Suprapubic skin (tissue), 4 donors: Measurements from ENCODE around the gene TMEM253. TPM values are rescaled to one million over a fixed set of nuclear protein-coding genes. Genes with fewer than 3 reads are reported as not detected.

Source experiments
- DNase-seq, 2 donors: peaks; one replicate each; pipeline ENCODE4 v3.0.0-alpha.2; 2019; ENCODE audit warnings: low spot score in 2 of 2
- H3K27ac ChIP-seq: fragments of 200-600 bp; sonication (generic); one replicate; pipeline ENCODE4 v1.5.1; 2019
- H3K27me3 ChIP-seq: fragments of 200-600 bp; sonication (generic); one replicate; pipeline ENCODE4 v1.5.1; 2019
- H3K36me3 ChIP-seq: fragments of 200-600 bp; sonication (generic); one replicate; pipeline ENCODE4 v1.5.1; 2019
- H3K4me1 ChIP-seq: fragments of 200-600 bp; sonication (generic); one replicate; pipeline ENCODE4 v1.5.1; 2019
- H3K4me3 ChIP-seq: fragments of 200-600 bp; sonication (generic); one replicate; pipeline ENCODE4 v1.5.1; 2019; ENCODE audit warnings: mild to moderate bottlenecking
- H3K9me3 ChIP-seq: fragments of 200-600 bp; sonication (generic); one replicate; pipeline ENCODE4 v1.5.1; 2019
- CTCF ChIP-seq, 2 donors: fragments of 200-600 bp in 1 of 2; fragments of 450-650 bp in 1 of 2; sonication (generic) in 1 of 2; IDR thresholded peaks; one replicate each; pipeline ENCODE4 v1.5.1; 2016 to 2019; ENCODE audit warnings: antibody characterized with exemption in 2 of 2, mild to moderate bottlenecking in 1 of 2, moderate library complexity in 1 of 2
- EP300 ChIP-seq: sonication (generic); formaldehyde crosslinking; IDR thresholded peaks from one replicate; pipeline ENCODE4 v1.6.1; 2017; ENCODE audit warnings: antibody characterized with exemption
- POLR2A ChIP-seq, 2 donors: fragments of 450-650 bp; IDR thresholded peaks; one replicate each; pipeline ENCODE4 v1.6.1; 2017; ENCODE audit warnings: antibody characterized with exemption in 2 of 2, mild to moderate bottlenecking in 2 of 2, moderate library complexity in 2 of 2
- POLR2AphosphoS5 ChIP-seq, 3 donors: sonication (generic); formaldehyde crosslinking; IDR thresholded peaks; one replicate each; pipeline ENCODE4 v1.6.1; 2017; ENCODE audit warnings: antibody characterized with exemption in 3 of 3
- WGBS: methylation state at CpG from one replicate; pipeline ENCODE4 v1.1.5; 2018; 5-methylcytosine and 5-hydroxymethylcytosine counted together
- total RNA-seq, 4 donors: library from RNA; depleted of rRNA; stranded (reverse); fragments of >200 nt; gene quantifications; one replicate each; pipeline ENCODE4 v1.1.0, GENCODE V29; 2016

The TMEM253 gene
- total RNA-seq, 4 donors from 2014 or later: 0.53 to 2.0 (median 0.83) TPM; not detected in 1

- DNase-seq: no peak
- Histone ChIP-seq H3K36me3 (no peaks in the 10 kb centered on the region), H3K4me3 (no peak overlapping the region), H3K9me3 (no peaks in the 10 kb centered on the region), H3K4me1 (peaks cover 3% of the 10 kb centered on the region), H3K27ac (no peak overlapping the region), H3K27me3 (no peaks in the 10 kb centered on the region)
- TF ChIP-seq EP300: no peak
- TF ChIP-seq POLR2A (IDR thresholded peaks at IDR 0.05): no peak
- no peak for TF ChIP-seq POLR2AphosphoS5 (IDR thresholded peaks at IDR 0.05)
- TF ChIP-seq CTCF (IDR thresholded peaks at IDR 0.05): no peak
- WGBS: 57% methylated on average over 5 of the region's 5 CpGs
Measured at GRCh38 chr14:21055432-21056117, 45.3 kb upstream of the TMEM253 start.

- H3K4me1 ChIP-seq: peaks cover 3% of the 10 kb centered on the region
- TF ChIP-seq EP300 (no peak), CTCF (IDR thresholded peaks at IDR 0.05) (no peak), POLR2A (IDR thresholded peaks at IDR 0.05) (no peak), POLR2AphosphoS5 (IDR thresholded peaks at IDR 0.05) (no peak)
- no peak overlapping the region for H3K27ac ChIP-seq
- H3K36me3 ChIP-seq: no peaks in the 10 kb centered on the region
- 72% methylated on average over 10 of the region's 10 CpGs for WGBS
- no peaks in the 10 kb centered on the region for H3K27me3 ChIP-seq
- no peak for DNase-seq
- H3K4me3 ChIP-seq: no peak overlapping the region
- H3K9me3 ChIP-seq: no peaks in the 10 kb centered on the region
Measured at GRCh38 chr14:21056520-21057163, 44.2 kb upstream of the TMEM253 start.

- Histone ChIP-seq H3K27ac (no peak within 1 kb of the TSS), H3K9me3 (no peaks in the 10 kb centered on the region), H3K36me3 (no peaks in the 10 kb centered on the region), H3K4me3 (no peak within 1 kb of the TSS), H3K27me3 (no peaks in the 10 kb centered on the region), H3K4me1 (peaks cover 3% of the 10 kb centered on the region)
- no peak for DNase-seq
- WGBS: 71% methylated on average over 8 of the region's 8 CpGs
- TF ChIP-seq CTCF (IDR thresholded peaks at IDR 0.05) (no peak), POLR2AphosphoS5 (IDR thresholded peaks at IDR 0.05) (no peak), POLR2A (IDR thresholded peaks at IDR 0.05) (no peak), EP300 (no peak)
Measured at GRCh38 chr14:21057803-21058675, 42.8 kb upstream of the TMEM253 start, which contains the start of gene RNASE8. TSS of gene RNASE8 (plus strand) at chr14:21057822. CDS start at chr14:21057893, 71 bp downstream.

GRCh38 chr14:21058903-21059302 lies 42.0 kb upstream of the TMEM253 start:
- TF ChIP-seq POLR2A (IDR thresholded peaks at IDR 0.05) (no peak), EP300 (no peak), CTCF (IDR thresholded peaks at IDR 0.05) (no peak), POLR2AphosphoS5 (IDR thresholded peaks at IDR 0.05) (no peak)
- 86% methylated on average over 4 of the region's 5 CpGs for WGBS
- no peak overlapping the region for H3K27ac ChIP-seq
- no peaks in the 10 kb centered on the region for H3K27me3 ChIP-seq
- no peak for DNase-seq
- no peak overlapping the region for H3K4me3 ChIP-seq
- H3K9me3 ChIP-seq: no peaks in the 10 kb centered on the region
- H3K4me1 ChIP-seq: peaks cover 3% of the 10 kb centered on the region
- no peaks in the 10 kb centered on the region for H3K36me3 ChIP-seq
